Measurements from ENCODE around the gene LDLRAD3.

The LDLRAD3 gene

DNA sequence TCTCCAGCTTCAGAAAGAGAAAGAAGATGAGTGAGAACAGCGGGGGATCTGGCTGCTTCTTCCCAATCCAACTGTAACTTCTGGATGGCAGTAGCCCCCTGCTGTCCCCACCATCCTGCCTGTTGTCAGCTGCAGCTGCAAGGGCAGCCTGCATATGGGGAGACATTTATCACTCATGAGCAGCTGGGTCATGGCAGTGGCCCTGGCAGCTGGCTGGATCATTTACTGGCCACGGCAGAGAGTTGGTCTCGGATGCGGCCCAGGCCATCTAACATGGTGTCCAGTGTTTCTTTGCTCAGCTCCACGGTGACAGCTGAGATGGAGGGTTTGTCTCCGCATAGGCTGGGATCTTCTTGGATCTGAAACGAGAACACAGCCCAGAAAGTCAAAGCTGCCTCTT lies 330.6 kb downstream of the LDLRAD3 start:
- TF ChIP-seq EZH2 (IDR thresholded peaks at IDR 0.05; ENCODE audit: borderline replicate concordance, low read depth, low read length, severe bottlenecking), result no peak
- TF ChIP-seq, protein P1, sequence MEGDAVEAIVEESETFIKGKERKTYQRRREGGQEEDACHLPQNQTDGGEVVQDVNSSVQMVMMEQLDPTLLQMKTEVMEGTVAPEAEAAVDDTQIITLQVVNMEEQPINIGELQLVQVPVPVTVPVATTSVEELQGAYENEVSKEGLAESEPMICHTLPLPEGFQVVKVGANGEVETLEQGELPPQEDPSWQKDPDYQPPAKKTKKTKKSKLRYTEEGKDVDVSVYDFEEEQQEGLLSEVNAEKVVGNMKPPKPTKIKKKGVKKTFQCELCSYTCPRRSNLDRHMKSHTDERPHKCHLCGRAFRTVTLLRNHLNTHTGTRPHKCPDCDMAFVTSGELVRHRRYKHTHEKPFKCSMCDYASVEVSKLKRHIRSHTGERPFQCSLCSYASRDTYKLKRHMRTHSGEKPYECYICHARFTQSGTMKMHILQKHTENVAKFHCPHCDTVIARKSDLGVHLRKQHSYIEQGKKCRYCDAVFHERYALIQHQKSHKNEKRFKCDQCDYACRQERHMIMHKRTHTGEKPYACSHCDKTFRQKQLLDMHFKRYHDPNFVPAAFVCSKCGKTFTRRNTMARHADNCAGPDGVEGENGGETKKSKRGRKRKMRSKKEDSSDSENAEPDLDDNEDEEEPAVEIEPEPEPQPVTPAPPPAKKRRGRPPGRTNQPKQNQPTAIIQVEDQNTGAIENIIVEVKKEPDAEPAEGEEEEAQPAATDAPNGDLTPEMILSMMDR (IDR thresholded peaks at IDR 0.05; ENCODE audit: borderline replicate concordance, extremely low read depth, low read length, poor library complexity, severe bottlenecking), result no peak
- no peaks in the 10 kb centered on the region for H3K79me2 ChIP-seq (ENCODE audit: insufficient read depth, low read length)
- peaks cover 52% of the 10 kb centered on the region for H3K36me3 ChIP-seq (ENCODE audit: insufficient read depth, low read length)
- H3K27me3 ChIP-seq (ENCODE audit: insufficient read depth, low read length, poor library complexity), result no peaks in the 10 kb centered on the region
- no peak overlapping the region for H3K27ac ChIP-seq (ENCODE audit: low read length)
- DNase-seq (no peak), ATAC-seq (ENCODE audit: insufficient read depth, low read depth) (no peak)
- H3K4me2 ChIP-seq (ENCODE audit: insufficient read depth, low read length), result no peak overlapping the region
- no peaks in the 10 kb centered on the region for H3K4me1 ChIP-seq (ENCODE audit: insufficient read depth, low read length)
- H3K9ac ChIP-seq (ENCODE audit: low read depth, low read length), result no peak overlapping the region
- no peaks in the 10 kb centered on the region; the same call in 1 of the 2 replicates for H4K20me1 ChIP-seq (ENCODE audit: insufficient read depth, low read length)
- no peak overlapping the region for H3K4me3 ChIP-seq (ENCODE audit: low read depth in 1 of 2, low read length in 2 of 2)
- H3K9me3 ChIP-seq (ENCODE audit: insufficient read depth, low read length, severe bottlenecking), result no peaks in the 10 kb centered on the region
- no peak overlapping the region for H2AFZ ChIP-seq (ENCODE audit: low read depth, low read length)

DNA sequence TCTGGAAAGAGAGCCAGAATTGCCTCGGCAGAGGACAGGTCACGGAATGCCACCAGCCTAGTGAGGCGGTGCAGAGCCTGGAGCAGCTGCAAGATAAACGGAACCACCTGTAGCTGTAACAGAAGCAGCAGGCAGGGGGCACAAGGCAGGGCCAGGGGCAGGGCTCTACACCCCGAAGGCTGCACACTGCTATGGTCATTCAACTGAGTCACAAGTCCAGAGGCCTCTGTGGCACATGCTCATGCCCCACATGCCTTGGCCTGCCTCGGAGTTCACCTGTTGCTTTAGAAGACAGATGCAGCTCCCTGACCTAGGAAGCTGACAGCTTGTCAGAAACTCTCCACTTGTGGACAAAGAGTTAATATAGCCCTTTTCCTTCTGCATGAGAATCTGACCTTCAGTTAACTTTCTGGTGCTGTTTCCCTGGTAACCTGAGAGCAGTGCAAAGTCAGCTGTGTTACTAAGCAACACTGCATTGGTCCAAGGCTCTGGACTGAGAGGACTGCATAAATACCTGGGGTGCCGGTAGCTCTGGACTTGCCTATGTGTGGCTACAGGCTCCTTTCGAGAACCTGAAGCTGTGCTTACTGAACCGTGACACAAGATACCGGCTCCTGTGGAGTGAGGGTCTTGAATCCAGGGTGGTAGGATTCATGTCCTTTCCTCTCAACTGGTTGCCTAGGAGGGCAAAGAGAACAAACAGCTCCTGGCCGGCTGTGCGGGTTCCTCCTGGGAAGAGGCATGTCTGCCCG lies 334.8 kb downstream of the LDLRAD3 start:
- TF ChIP-seq, protein P1 (IDR thresholded peaks at IDR 0.05; ENCODE audit: borderline replicate concordance, extremely low read depth, low read length, poor library complexity, severe bottlenecking), result no peak
- TF ChIP-seq EZH2 (IDR thresholded peaks at IDR 0.05; ENCODE audit: borderline replicate concordance, low read depth, low read length, severe bottlenecking), result no peak
- Histone ChIP-seq H4K20me1 (ENCODE audit: insufficient read depth, low read length) (peaks cover 6% of the 10 kb centered on the region; the same call in 1 of the 2 replicates), H2AFZ (ENCODE audit: low read depth, low read length) (no peak overlapping the region), H3K27ac (ENCODE audit: low read length) (no peak overlapping the region), H3K27me3 (ENCODE audit: insufficient read depth, low read length, poor library complexity) (no peaks in the 10 kb centered on the region), H3K9me3 (ENCODE audit: insufficient read depth, low read length, severe bottlenecking) (no peaks in the 10 kb centered on the region), H3K4me3 (ENCODE audit: low read depth in 1 of 2, low read length in 2 of 2) (no peak overlapping the region), H3K9ac (ENCODE audit: low read depth, low read length) (no peak overlapping the region), H3K4me1 (ENCODE audit: insufficient read depth, low read length) (no peaks in the 10 kb centered on the region), H3K79me2 (ENCODE audit: insufficient read depth, low read length) (peaks cover 16% of the 10 kb centered on the region), H3K4me2 (ENCODE audit: insufficient read depth, low read length) (no peak overlapping the region), H3K36me3 (ENCODE audit: insufficient read depth, low read length) (peaks cover 34% of the 10 kb centered on the region)
- DNase-seq, result no peak
- no peak for ATAC-seq (ENCODE audit: insufficient read depth, low read depth)

DNA sequence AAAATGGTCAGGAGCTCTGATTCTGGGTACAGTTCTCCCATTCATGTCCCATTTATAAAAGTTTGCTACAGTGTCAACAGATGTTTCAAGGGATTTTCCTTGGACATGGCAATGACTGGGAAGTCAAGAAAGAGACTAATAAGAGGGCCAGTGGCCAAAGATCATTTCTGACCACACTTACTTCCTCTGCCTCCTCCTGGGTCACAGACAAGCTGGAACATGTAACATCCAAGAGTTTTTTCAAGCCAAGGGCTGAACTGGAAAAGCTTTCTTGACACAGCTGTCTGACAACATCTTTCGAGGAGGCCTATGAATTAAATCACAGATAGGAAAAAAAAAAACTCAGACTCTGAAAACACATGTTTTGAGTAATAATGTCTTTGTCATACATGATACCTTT lies 336.7 kb downstream of the LDLRAD3 start:
- Histone ChIP-seq H3K4me3 (ENCODE audit: low read depth in 1 of 2, low read length in 2 of 2) (no peak overlapping the region), H3K27ac (ENCODE audit: low read length) (no peak overlapping the region), H3K4me1 (ENCODE audit: insufficient read depth, low read length) (no peaks in the 10 kb centered on the region), H3K27me3 (ENCODE audit: insufficient read depth, low read length, poor library complexity) (no peaks in the 10 kb centered on the region), H3K36me3 (ENCODE audit: insufficient read depth, low read length) (peaks cover 23% of the 10 kb centered on the region), H3K9ac (ENCODE audit: low read depth, low read length) (no peak overlapping the region), H3K4me2 (ENCODE audit: insufficient read depth, low read length) (no peak overlapping the region), H3K9me3 (ENCODE audit: insufficient read depth, low read length, severe bottlenecking) (no peaks in the 10 kb centered on the region), H4K20me1 (ENCODE audit: insufficient read depth, low read length) (peaks cover 6% of the 10 kb centered on the region; the same call in 1 of the 2 replicates), H2AFZ (ENCODE audit: low read depth, low read length) (no peak overlapping the region), H3K79me2 (ENCODE audit: insufficient read depth, low read length) (peaks cover 24% of the 10 kb centered on the region)
- no peak for TF ChIP-seq EZH2 (IDR thresholded peaks at IDR 0.05; ENCODE audit: borderline replicate concordance, low read depth, low read length, severe bottlenecking)
- TF ChIP-seq, protein P1 (IDR thresholded peaks at IDR 0.05; ENCODE audit: borderline replicate concordance, extremely low read depth, low read length, poor library complexity, severe bottlenecking), result no peak
- DNase-seq, result no peak
- no peak for ATAC-seq (ENCODE audit: insufficient read depth, low read depth)

Measured in DND-41 (cell line).